NT2/D1 (cell line): ENCODE measurements around the gene DDX28.

Experiments
- SUZ12 ChIP-seq: IDR thresholded peaks from 2 replicates; pipeline ENCODE4 v1.6.1; 2011; ENCODE audit not compliant: insufficient read length, insufficient read depth; ENCODE audit errors: extremely low read depth
- YY1 ChIP-seq: IDR thresholded peaks from 2 replicates; pipeline ENCODE4 v1.6.1; 2011; ENCODE audit not compliant: insufficient read length, insufficient read depth

DNA sequence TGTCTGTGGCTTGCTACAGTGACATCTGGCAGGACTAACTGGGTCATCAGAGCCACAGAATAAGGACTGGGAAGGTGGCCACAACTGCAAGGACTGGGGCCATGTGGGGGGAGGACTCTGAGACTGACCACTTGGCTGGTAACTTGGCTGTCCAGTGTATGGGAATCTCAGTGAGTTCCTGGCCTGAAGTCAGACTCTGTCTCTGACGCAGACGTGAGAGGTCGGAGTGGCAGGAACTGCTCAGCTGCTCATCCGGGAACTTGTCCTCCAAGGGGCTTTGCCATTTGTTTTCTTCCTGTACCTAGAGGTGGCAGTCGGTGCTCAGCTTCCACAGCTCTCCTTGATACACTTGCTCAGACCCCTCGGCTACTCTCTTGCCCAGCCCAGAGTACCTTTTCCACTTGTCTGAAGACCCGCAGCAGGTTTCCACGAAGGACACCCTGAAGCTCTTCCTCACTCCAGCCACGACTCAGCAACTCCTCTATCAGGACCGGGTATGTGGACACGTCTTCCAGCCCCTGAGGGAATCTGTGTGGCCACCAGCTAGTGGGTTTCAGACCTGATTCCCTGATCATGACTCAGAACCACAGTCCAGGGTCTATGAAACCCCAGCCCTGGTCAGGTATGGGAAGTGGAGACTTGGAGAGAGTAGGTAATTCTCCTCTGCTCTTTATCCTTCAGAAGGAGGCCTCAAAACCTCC, 35.4 kb downstream of the DDX28 start:
- TF ChIP-seq SUZ12, result no peak
- no peak for TF ChIP-seq YY1
